ENCODE data around the gene DYNC1I1.

- TF ChIP-seq CTCF (conservative IDR thresholded peaks at IDR 0.05) (no peak), ZFX (IDR thresholded peaks at IDR 0.05) (no peak)
These were observed 325.5 kb downstream of the DYNC1I1 start for GRCh38 chr7:96097835-96098234.
